ENCODE results near the gene MAPT.
A peak's percentile ranks its signal among the peaks of the same experiment; 100 is the strongest.

Gene MAPT

GRCh38 chr17:45942284-45942683 is 47.9 kb downstream of the MAPT start:
- no peak for TF ChIP-seq CTCF (IDR thresholded peaks at IDR 0.05; ENCODE audit: insufficient read depth, low read length, poor library complexity, severe bottlenecking)
- DNase-seq (ENCODE audit: extremely low read depth, insufficient read length) = no peak
- no peak overlapping the region for H3K4me3 ChIP-seq (replicated peaks; ENCODE audit: low read depth, low read length)
- no peaks in the 10 kb centered on the region; the same call in 1 of the 2 replicates for H3K27me3 ChIP-seq (replicated peaks; ENCODE audit: control insufficient read depth, insufficient read depth, low read length)
- H3K36me3 ChIP-seq (ENCODE audit: control insufficient read depth, insufficient read depth, low read length) = no peaks in the 10 kb centered on the region

- Histone ChIP-seq H3K27me3 (replicated peaks; ENCODE audit: control insufficient read depth, insufficient read depth, low read length) (no peaks in the 10 kb centered on the region; the same call in none of the 2 replicates), H3K36me3 (ENCODE audit: control insufficient read depth, insufficient read depth, low read length) (no peaks in the 10 kb centered on the region), H3K4me3 (replicated peaks; ENCODE audit: low read depth, low read length) (no peak overlapping the region)
- TF ChIP-seq CTCF (IDR thresholded peaks at IDR 0.05; ENCODE audit: insufficient read depth, low read length, poor library complexity, severe bottlenecking) = no peak
- no peak for DNase-seq (ENCODE audit: extremely low read depth, insufficient read length)
Observed at GRCh38 chr17:45946841-45947256, 52.5 kb downstream of the MAPT start.

GRCh38 chr17:45948498-45948880 is 54.1 kb downstream of the MAPT start:
- no peaks in the 10 kb centered on the region; the same call in 1 of the 2 replicates for H3K27me3 ChIP-seq (replicated peaks; ENCODE audit: control insufficient read depth, insufficient read depth, low read length)
- no peak for DNase-seq (ENCODE audit: extremely low read depth, insufficient read length)
- H3K4me3 ChIP-seq (replicated peaks; ENCODE audit: low read depth, low read length) = no peak overlapping the region
- no peak for TF ChIP-seq CTCF (IDR thresholded peaks at IDR 0.05; ENCODE audit: insufficient read depth, low read length, poor library complexity, severe bottlenecking)
- no peaks in the 10 kb centered on the region for H3K36me3 ChIP-seq (ENCODE audit: control insufficient read depth, insufficient read depth, low read length)

GRCh38 chr17:45948881-45949624 is 54.7 kb downstream of the MAPT start:
- peak; percentile 73 for DNase-seq (ENCODE audit: extremely low read depth, insufficient read length)
- H3K4me3 ChIP-seq (replicated peaks; ENCODE audit: low read depth, low read length) = no peak overlapping the region
- peak; percentile 78 for TF ChIP-seq CTCF (IDR thresholded peaks at IDR 0.05; ENCODE audit: insufficient read depth, low read length, poor library complexity, severe bottlenecking)

GRCh38 chr17:45949755-45950320 is 55.5 kb downstream of the MAPT start:
- no peak overlapping the region for H3K4me3 ChIP-seq (replicated peaks; ENCODE audit: low read depth, low read length)
- no peaks in the 10 kb centered on the region; the same call in 1 of the 2 replicates for H3K27me3 ChIP-seq (replicated peaks; ENCODE audit: control insufficient read depth, insufficient read depth, low read length)
- no peak for DNase-seq (ENCODE audit: extremely low read depth, insufficient read length)
- H3K36me3 ChIP-seq (ENCODE audit: control insufficient read depth, insufficient read depth, low read length) = no peaks in the 10 kb centered on the region
- no peak for TF ChIP-seq CTCF (IDR thresholded peaks at IDR 0.05; ENCODE audit: insufficient read depth, low read length, poor library complexity, severe bottlenecking)

More at GRCh38 chr17:45948881-45949624, 54.7 kb downstream of the MAPT start:
- H3K36me3 ChIP-seq (ENCODE audit: control insufficient read depth, insufficient read depth, low read length) = no peaks in the 10 kb centered on the region
- no peaks in the 10 kb centered on the region; the same call in 1 of the 2 replicates for H3K27me3 ChIP-seq (replicated peaks; ENCODE audit: control insufficient read depth, insufficient read depth, low read length)

All from GM06990 (cell line).